MM.1S (cell line): ENCODE results near the gene MEIS2.

Experiments
- DNase-seq: peaks from one replicate; pipeline ENCODE4 v3.0.0-alpha.2; 2015
- H2AFZ ChIP-seq: fragments of 300-600 bp; sonication (generic); 2 replicates; pipeline ENCODE4 v1.6.0; 2016; ENCODE audit warnings: antibody characterized with exemption, low read length
- H3F3A ChIP-seq: fragments of 300-600 bp; sonication (generic); 2 replicates; pipeline ENCODE4 v1.6.1; 2016; ENCODE audit warnings: mild to moderate bottlenecking, antibody characterized with exemption, low read length, moderate library complexity, mixed read lengths; ENCODE audit not compliant: insufficient read depth
- H3K27ac ChIP-seq: fragments of 300-600 bp; sonication (generic); 2 replicates; pipeline ENCODE4 v1.5.1; 2016; ENCODE audit warnings: mild to moderate bottlenecking, low read length
- H3K27me3 ChIP-seq: fragments of 300-600 bp; sonication (generic); replicated peaks from 2 replicates; pipeline ENCODE4 v1.6.0; 2016; ENCODE audit warnings: low read length; ENCODE audit not compliant: insufficient read depth
- H3K36me3 ChIP-seq: fragments of 300-600 bp; sonication (generic); replicated peaks from 2 replicates; pipeline ENCODE4 v1.6.1; 2016; ENCODE audit warnings: mild to moderate bottlenecking, low read length, mixed read lengths; ENCODE audit not compliant: insufficient read depth
- H3K4me1 ChIP-seq: fragments of 300-600 bp; sonication (generic); 2 replicates; pipeline ENCODE4 v1.6.1; 2016; ENCODE audit warnings: low read length, mixed read lengths
- H3K4me2 ChIP-seq: fragments of 300-600 bp; sonication (generic); 2 replicates; pipeline ENCODE4 v1.6.0; 2016; ENCODE audit warnings: low read depth, low read length
- H3K4me3 ChIP-seq: fragments of 300-600 bp; sonication (generic); 2 replicates; pipeline ENCODE4 v1.5.1; 2016; ENCODE audit warnings: low read length, mixed read lengths
- H3K79me2 ChIP-seq: fragments of 300-600 bp; sonication (generic); 2 replicates; pipeline ENCODE4 v1.6.1; 2016; ENCODE audit warnings: mixed run types, low read length, mixed read lengths
- H3K9ac ChIP-seq: fragments of 300-600 bp; sonication (generic); 2 replicates; pipeline ENCODE4 v1.6.1; 2016; ENCODE audit warnings: low read length, mixed read lengths
- H3K9me2 ChIP-seq: fragments of 300-600 bp; sonication (generic); replicated peaks from 2 replicates; pipeline ENCODE4 v1.6.1; 2016; ENCODE audit warnings: mild to moderate bottlenecking, low read length, mixed read lengths; ENCODE audit not compliant: insufficient read depth
- H3K9me3 ChIP-seq: fragments of 300-600 bp; sonication (generic); replicated peaks from 2 replicates; pipeline ENCODE4 v1.6.1; 2016; ENCODE audit warnings: mild to moderate bottlenecking, low read length, mixed read lengths; ENCODE audit not compliant: insufficient read depth
- H4K20me1 ChIP-seq: fragments of 300-600 bp; sonication (generic); 2 replicates; pipeline ENCODE4 v1.6.1; 2016; ENCODE audit warnings: mild to moderate bottlenecking, low read length, moderate library complexity, mixed read lengths; ENCODE audit not compliant: insufficient read depth
- CTCF ChIP-seq: fragments of 300-600 bp; sonication (generic); IDR thresholded peaks from 2 replicates; pipeline ENCODE4 v1.5.1; 2016; ENCODE audit warnings: antibody characterized with exemption, low read length, mixed read lengths
- EZH2 ChIP-seq: fragments of 300-600 bp; sonication (generic); optimal IDR thresholded peaks from 2 replicates; pipeline ENCODE3; 2017; ENCODE audit warnings: low read depth, mild to moderate bottlenecking, antibody characterized with exemption, low read length, mixed read lengths
- EZH2phosphoT487 ChIP-seq: fragments of 300-600 bp; sonication (generic); IDR thresholded peaks from 2 replicates; pipeline ENCODE4 v1.6.1; 2018; ENCODE audit warnings: antibody characterized with exemption, low read length

The MEIS2 gene

GRCh38 chr15:37115538-37115937 lies 15.2 kb upstream of the MEIS2 start:
- no peak for TF ChIP-seq EZH2phosphoT487
- TF ChIP-seq EZH2 = no peak
- no peak for TF ChIP-seq CTCF
- H3K9me2 ChIP-seq = no peaks in the 10 kb centered on the region
- H3K9me3 ChIP-seq = no peaks in the 10 kb centered on the region
- H3K27ac ChIP-seq = no peak overlapping the region
- H3K9ac ChIP-seq = no peak overlapping the region
- H2AFZ ChIP-seq = no peak overlapping the region
- no peaks in the 10 kb centered on the region for H3F3A ChIP-seq
- no peak for DNase-seq
- no peaks in the 10 kb centered on the region for H3K4me1 ChIP-seq
- H3K36me3 ChIP-seq = no peaks in the 10 kb centered on the region
- no peak overlapping the region for H3K4me3 ChIP-seq
- no peak overlapping the region for H3K4me2 ChIP-seq
- H3K79me2 ChIP-seq = no peaks in the 10 kb centered on the region
- no peaks in the 10 kb centered on the region for H4K20me1 ChIP-seq
- no peaks in the 10 kb centered on the region for H3K27me3 ChIP-seq

GRCh38 chr15:37112971-37113670 lies 12.8 kb upstream of the MEIS2 start:
- Histone ChIP-seq H3K4me2 (no peak overlapping the region), H3F3A (no peaks in the 10 kb centered on the region), H2AFZ (no peak overlapping the region), H3K4me3 (no peak overlapping the region), H3K27ac (no peak overlapping the region), H3K9ac (no peak overlapping the region), H3K79me2 (no peaks in the 10 kb centered on the region), H3K4me1 (no peaks in the 10 kb centered on the region), H3K9me3 (no peaks in the 10 kb centered on the region), H3K36me3 (no peaks in the 10 kb centered on the region), H3K9me2 (no peaks in the 10 kb centered on the region), H4K20me1 (no peaks in the 10 kb centered on the region), H3K27me3 (no peaks in the 10 kb centered on the region)
- no peak for DNase-seq
- TF ChIP-seq EZH2 (no peak), EZH2phosphoT487 (no peak), CTCF (no peak)

- TF ChIP-seq EZH2phosphoT487 (no peak), EZH2 (no peak), CTCF (no peak)
- H3K27ac ChIP-seq = no peak overlapping the region
- no peaks in the 10 kb centered on the region for H3F3A ChIP-seq
- no peaks in the 10 kb centered on the region for H3K79me2 ChIP-seq
- no peaks in the 10 kb centered on the region for H4K20me1 ChIP-seq
- H3K9me3 ChIP-seq = no peaks in the 10 kb centered on the region
- no peak overlapping the region for H3K9ac ChIP-seq
- H3K4me2 ChIP-seq = no peak overlapping the region
- no peaks in the 10 kb centered on the region for H3K9me2 ChIP-seq
- H3K4me3 ChIP-seq = no peak overlapping the region
- DNase-seq = no peak
- no peak overlapping the region for H2AFZ ChIP-seq
- H3K4me1 ChIP-seq = no peaks in the 10 kb centered on the region
- H3K36me3 ChIP-seq = no peaks in the 10 kb centered on the region
- no peaks in the 10 kb centered on the region for H3K27me3 ChIP-seq
These were observed 11.8 kb upstream of the MEIS2 start for GRCh38 chr15:37112171-37112570.
